Measurements from ENCODE around the gene CASKIN1.
"Not testable (repeated sequence)": the region's sequence is repeated elsewhere in the genome, so short reads cannot be mapped to it uniquely, and the experiment has no call there.

Gene CASKIN1

GRCh38 chr16:2129251-2129650 lies 67.2 kb downstream of the CASKIN1 start:
- DNase-seq = not testable (repeated sequence)

DNA sequence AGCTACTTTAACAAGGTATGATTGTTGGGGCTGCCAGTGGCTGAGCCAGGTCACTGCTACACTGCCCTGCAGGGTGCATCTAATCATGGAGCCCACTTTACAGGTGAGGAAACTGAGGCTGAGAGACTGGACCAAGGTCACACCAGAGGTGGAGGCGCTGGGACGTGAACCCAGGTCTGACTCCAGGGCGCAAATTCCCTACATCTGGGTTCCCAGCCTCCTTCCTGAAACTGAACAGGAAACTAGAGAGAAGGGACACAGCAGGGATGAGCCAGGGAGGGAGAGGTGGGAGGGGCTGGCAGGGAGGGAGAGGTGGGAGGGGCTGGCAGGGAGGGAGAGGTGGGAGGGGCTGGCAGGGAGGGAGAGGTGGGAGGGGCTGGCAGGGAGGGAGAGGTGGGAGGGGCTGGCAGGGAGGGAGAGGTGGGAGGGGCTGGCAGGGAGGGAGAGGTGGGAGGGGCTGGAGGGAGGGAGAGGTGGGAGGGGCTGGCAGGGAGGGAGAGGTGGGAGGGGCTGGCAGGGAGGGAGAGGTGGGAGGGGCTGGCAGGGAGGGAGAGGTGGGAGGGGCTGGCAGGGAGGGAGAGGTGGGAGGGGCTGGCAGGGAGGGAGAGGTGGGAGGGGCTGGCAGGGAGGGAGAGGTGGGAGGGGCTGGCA lies 68.7 kb downstream of the CASKIN1 start:
- DNase-seq = peak; percentile 53
